WI38 (cell line): Measurements from ENCODE around the gene DLGAP1.
"Not testable (repeated sequence)": the region's sequence is repeated elsewhere in the genome, so short reads cannot be mapped to it uniquely, and the experiment has no call there.

Experiments used
- H3K4me3 ChIP-seq: 2 replicates; pipeline ENCODE4 v1.5.1; 2011; ENCODE audit warnings: low read depth, mild to moderate bottlenecking, control low read depth, low read length
- CTCF ChIP-seq: IDR thresholded peaks from 2 replicates; pipeline ENCODE4 v1.5.1; 2012; ENCODE audit warnings: low read depth, mild to moderate bottlenecking, control low read depth, low read length

Gene DLGAP1

GRCh38 chr18:3581890-3582289, 873.2 kb downstream of the DLGAP1 start:
- TF ChIP-seq CTCF = no peak

GRCh38 chr18:3580523-3581025, 874.5 kb downstream of the DLGAP1 start:
- not testable (repeated sequence) for H3K4me3 ChIP-seq

More at GRCh38 chr18:3581890-3582289, 873.2 kb downstream of the DLGAP1 start:
- no peak overlapping the region for H3K4me3 ChIP-seq

GRCh38 chr18:3579701-3580100, 875.4 kb downstream of the DLGAP1 start:
- H3K4me3 ChIP-seq = no peak overlapping the region
- TF ChIP-seq CTCF = no peak

GRCh38 chr18:3578621-3579020, 876.5 kb downstream of the DLGAP1 start:
- no peak for TF ChIP-seq CTCF
- no peak overlapping the region for H3K4me3 ChIP-seq

GRCh38 chr18:3577281-3577855, 877.7 kb downstream of the DLGAP1 start:
- H3K4me3 ChIP-seq = no peak overlapping the region
- TF ChIP-seq CTCF = no peak

- no peak for TF ChIP-seq CTCF
- no peak overlapping the region for H3K4me3 ChIP-seq
Measured at GRCh38 chr18:3572761-3573160, 882.3 kb downstream of the DLGAP1 start.

GRCh38 chr18:3566851-3567250, 888.3 kb downstream of the DLGAP1 start:
- no peak for TF ChIP-seq CTCF
- H3K4me3 ChIP-seq = no peak overlapping the region

- TF ChIP-seq CTCF = no peak
Measured at GRCh38 chr18:3560755-3561154, 894.4 kb downstream of the DLGAP1 start.

More at GRCh38 chr18:3560755-3561154, 894.4 kb downstream of the DLGAP1 start:
- H3K4me3 ChIP-seq = no peak overlapping the region
